ACHN (cell line): Measurements from ENCODE around the gene OTUB2.
A peak's percentile ranks its signal among the peaks of the same experiment; 100 is the strongest.

Source experiments
- DNase-seq: peaks from one replicate; pipeline ENCODE4 v3.0.0-alpha.2; 2015
- in situ Hi-C: cut with HindIII; loops from 2 replicates; pipeline ENCODE4 v1.10.0; 2017; ENCODE audit warnings: low sequenced_read_pairs, low pct_ligation_motif_present, low pct_unique_long_range_greater_than_20kb

OTUB2 gene

DNA sequence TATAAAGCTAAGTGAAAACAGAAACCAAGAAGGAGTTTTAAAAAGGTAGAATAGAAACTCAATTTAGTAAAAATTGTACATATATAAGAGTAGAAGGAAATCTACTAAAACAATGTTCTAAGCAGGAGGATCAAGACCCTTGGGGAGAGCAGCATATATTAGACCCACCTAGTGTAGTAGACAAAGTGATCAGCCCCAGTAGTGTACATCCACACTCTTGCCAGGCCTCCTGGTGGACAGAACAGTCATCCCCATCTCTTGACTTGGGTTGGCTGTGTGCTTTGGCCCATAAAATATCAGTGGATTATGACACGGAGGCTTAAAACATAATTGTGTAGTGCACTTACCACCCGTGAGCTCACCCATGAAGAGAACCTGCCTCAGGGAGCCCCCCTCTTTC lies 10.9 kb upstream of the OTUB2 start:
- DNase-seq = no peak
- in situ Hi-C loops = no loop called here

GRCh38 chr14:94016446-94016976 lies 9.6 kb upstream of the OTUB2 start:
- in situ Hi-C loops = no loop called here
- DNase-seq = no peak

DNA sequence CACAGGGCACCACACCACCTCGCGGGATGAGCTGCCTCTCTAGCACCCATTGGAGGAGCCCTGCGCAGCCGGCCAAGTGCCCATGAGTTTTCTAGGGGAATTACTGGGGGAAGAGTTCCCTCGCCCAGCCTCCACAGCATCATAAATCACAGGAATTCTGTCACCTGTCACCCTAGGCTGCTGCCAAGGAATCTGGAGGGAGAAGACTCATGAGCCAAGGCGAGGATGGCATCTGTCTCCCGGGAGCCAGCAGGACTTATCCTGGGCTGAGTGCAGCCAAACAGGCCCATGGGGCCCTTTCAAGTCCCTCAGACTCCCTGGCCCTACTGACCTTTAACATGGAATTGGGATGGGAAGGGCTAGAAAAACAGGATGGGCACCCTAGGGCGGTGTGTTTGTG lies 7.8 kb upstream of the OTUB2 start:
- in situ Hi-C loops = no loop called here
- DNase-seq = no peak

GRCh38 chr14:94019329-94019728 lies 6.8 kb upstream of the OTUB2 start:
- DNase-seq = no peak
- in situ Hi-C loops = no loop called here

- no peak for DNase-seq
- in situ Hi-C loops = no loop called here
Measured at GRCh38 chr14:94020267-94020666, 5.9 kb upstream of the OTUB2 start.

DNA sequence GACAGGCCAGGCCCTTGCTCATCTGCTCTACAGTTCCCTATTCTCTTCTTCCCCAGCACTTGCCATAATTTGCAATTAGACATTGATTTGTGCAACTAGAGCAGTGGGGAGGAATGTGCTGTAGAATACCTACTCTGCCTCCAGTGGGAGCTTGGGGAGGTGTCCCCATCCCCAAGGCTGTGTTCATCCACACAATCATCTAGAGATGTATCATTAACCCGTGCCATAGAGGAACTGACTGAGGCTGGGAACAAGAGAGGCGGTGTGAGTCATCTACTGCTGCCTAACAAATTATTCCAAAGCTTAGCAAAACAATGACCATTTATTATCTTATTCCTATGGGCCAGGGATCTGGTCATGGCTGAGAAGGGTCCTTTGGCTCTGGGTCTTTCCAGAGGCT lies 5.1 kb upstream of the OTUB2 start:
- peak; percentile 68 for DNase-seq
- in situ Hi-C loops = no loop called here

DNA sequence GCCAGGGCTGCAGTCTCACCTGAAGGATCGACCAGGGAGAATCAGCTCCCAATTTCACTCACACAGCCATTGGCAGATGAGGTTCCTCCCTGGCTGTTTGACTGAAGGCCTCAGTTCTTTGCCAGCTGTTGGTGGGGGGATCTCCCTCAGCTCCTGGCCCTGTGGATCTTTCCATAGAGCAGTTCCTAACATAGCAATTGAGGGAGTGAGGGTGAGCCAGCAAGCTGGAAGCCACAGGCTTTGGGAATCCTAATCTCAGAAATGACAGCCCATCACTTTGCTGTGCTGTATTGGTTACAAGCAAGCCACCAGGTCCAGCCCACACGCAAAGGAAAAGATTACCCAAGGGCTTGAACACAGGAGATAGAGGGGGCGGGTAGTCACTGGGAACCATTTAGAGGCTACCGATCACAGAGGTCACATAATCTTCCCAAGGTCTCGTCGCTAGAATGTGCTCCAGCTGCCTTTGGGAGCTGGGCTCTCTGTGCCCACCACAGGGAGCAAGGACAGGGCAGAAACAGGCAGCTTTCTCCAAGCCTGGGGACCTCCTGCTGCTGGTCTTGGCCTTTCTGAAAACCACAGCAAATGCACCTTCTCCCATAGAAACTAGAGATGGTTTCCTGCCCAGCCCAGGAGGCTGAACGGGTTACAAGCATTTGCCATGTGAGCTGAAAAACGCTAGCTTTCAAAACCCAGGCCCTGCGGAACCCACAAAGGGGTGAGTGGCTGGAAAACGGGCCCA lies 4.6 kb upstream of the OTUB2 start:
- DNase-seq = no peak
- in situ Hi-C loops = no loop called here

- in situ Hi-C loops = no loop called here
- no peak for DNase-seq
Measured at GRCh38 chr14:94022532-94023411, 3.4 kb upstream of the OTUB2 start.

DNA sequence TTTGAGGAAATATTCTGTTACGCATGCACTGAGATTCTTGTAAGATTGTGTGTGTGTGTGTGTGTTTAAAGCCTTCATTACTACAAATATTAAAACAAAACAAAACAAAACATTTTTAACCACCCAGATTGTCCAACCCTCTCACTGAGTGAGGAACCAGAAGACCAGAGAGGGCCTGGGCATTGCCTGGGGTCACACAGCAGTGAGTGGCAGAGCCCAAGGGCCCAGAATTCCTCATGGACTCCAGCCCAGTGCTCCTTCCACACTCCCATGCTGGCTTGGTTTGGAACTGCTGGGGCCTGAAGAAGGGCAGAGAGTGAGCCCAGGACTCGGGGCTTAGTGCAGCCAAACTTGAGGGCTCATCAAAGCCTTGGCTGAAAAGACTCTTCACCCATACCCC lies 1.6 kb upstream of the OTUB2 start:
- no peak for DNase-seq
- in situ Hi-C loops = no loop called here

DNA sequence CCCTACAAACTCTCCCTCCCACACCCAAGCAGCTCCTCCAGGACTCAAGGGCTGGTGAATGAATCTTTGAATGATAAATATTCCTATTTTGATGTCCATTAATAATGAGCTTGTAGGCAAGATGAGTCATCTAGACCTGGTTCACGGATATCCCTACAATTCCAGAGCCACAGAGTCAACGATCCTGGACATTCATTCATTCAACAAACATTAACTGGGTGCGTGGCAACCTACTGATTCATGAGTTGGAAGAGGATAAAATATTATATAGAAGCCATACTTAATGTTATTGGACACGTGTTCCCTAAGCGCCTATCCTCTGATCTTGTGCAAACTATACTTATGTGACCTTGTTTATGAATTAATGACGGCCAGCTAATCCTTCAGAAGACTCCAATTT lies 420 bp upstream of the OTUB2 start:
- DNase-seq = peak; percentile 68
- in situ Hi-C loops = no loop called here

DNA sequence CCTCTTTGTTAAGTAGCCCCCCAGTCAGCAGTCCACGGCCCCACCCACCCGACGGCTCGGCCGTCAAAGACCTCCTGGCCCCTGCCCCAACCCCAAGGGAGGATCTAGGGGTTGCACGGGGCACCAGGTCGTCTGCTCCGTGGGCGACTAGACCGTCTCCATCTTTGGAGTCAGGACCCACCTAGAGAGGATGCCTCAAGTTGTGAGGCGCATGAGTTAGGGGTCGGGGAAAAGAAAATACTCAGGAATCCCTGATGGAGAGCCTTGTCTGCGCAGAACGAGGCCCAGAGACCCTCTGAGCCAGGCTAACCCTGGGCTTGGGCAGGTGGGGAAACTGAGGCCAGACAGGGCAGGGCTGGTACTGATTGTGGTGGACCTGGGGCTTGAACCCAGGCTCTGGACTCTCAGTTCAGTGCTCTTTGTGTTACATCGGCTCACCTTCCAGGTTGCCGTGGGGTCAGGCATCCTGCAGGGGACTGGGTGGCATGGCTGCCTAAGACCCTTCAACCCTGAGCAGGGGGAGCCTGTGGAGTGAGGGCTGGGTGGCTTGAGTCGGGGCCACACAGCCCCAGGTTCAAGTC lies 839 bp downstream of the OTUB2 start:
- in situ Hi-C loops = no loop called here
- no peak for DNase-seq

DNA sequence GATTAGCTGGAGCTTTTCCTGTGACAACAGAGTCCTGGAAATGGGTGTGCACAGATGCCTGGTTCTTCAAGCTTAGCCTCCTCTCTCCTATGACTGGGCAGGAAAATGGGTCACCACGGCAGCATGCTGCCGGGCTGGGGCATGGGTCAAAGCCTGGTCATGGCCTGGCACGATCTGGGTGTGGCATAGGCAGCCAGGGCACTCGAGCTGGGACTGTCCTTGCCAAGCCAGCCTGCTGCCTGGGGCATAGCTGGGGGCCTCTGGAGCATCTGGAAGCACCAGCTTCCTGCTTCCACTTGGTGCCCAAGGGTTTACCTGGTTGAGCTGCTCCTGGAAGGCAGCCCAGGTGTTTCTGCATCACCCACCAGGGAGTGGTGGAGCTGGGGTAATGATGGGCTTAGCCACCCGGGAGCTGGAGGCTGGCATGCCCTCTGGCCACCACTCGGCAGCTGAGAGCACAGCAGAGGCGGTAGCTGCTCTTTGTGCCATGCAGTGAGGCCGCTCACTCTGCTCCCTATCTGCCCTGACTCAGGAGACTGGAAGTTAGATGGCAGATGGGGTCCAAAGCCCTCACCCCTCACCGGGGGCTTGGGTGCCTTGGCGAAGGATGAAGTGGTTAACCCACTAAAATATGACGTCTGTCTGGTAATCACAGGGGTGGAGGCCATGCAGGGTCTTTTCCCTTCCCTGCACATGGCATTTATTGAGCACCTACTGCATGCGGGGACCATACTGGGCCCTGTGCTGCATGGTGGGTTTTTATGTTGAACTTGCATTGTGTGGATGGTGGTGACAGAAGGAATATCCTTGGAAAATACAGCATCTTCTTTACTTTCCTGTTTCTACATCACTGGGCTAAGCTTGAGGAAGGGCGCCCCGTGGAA lies 1.7 kb downstream of the OTUB2 start:
- DNase-seq = no peak
- in situ Hi-C loops = no loop called here

DNA sequence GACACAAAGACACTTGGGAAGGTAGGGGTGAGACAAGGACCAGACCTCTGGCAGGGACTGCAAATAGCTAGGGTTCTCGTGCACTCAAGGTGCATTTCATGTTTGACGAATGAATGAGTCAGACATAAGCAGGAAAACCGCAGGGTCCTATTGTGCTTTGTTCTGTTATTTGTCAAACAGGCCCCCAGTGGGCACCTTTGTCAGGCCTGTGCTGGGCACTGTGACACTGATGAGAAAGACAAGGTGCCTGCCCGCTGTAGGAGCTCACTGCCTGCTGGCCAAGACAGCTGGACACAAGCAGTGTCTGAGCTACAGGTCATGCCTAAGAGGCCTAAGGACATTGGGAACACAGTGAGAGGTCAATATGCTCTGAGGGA lies 2.3 kb downstream of the OTUB2 start:
- no peak for DNase-seq
- in situ Hi-C loops = no loop called here

DNA sequence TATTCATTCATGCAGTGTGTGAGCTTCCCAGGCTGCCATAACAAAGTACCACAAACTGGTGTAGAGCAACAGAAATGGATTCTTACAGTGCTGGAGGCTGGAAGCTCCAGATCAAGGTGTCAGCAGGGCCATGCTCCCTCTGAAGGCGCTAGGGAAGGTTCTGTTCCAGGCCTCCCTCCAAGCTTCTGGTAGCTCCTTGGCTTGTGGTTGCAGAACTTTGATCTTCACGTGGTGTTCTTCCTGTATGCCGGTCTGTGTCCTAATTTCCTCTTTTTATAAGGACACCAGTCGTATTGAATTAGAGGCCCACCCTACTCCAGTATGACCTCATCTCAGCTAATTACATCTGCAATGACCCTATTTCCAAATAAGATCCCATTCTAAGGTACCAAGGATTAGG lies 3.1 kb downstream of the OTUB2 start:
- in situ Hi-C loops = no loop called here

GRCh38 chr14:94029671-94030203 lies 3.6 kb downstream of the OTUB2 start:
- in situ Hi-C loops = no loop called here
- no peak for DNase-seq

More for the DNA sequence above, 3.1 kb downstream of the OTUB2 start:
- no peak for DNase-seq

DNA sequence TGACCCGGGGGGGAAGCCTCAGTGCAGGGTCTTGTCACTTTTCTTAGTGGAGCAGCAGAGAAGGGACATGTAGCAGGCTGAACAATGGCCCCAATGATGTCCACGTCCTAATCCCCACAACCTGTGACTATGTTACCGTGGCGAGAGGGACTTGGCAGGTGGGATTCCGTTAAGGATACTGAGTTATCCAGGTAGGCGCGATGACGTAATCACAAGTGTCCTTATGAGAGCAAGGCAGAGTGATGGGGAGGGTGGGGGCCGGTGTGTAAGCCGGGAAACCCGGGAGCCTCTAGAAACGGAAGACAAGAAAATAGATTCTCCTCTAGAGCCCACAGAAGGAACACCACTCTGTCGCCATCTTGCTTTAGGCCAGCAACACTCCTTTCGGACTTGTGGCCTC lies 4.4 kb downstream of the OTUB2 start:
- DNase-seq = no peak
- in situ Hi-C loops = no loop called here

- in situ Hi-C loops = no loop called here
- no peak for DNase-seq
Measured at GRCh38 chr14:94031161-94031882, 5.2 kb downstream of the OTUB2 start.

DNA sequence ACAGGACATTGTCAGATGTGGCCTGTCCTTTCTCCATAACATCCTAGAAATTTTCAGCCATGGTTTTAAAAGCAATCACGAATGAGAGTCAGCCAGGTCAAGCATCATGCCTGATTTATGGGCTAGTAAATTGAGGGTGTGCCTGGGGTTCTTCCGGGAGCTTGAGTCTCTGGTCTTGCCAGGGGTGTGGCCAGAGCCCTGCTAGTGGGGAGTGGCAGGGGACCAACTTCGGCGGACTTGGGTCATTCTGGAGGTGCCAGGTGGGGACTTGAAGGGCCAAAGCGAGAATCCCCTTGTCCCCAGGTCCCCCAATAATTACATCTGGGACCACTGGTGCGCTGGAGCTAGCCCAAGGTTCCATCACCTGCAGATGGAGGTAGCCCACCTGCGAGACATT lies 5.7 kb downstream of the OTUB2 start:
- no peak for DNase-seq
- in situ Hi-C loops = no loop called here
